Tibial artery (tissue), 4 donors: ENCODE results near the gene SPSB1.
A peak's percentile ranks its signal among the peaks of the same experiment; 100 is the strongest.

Source experiments
- DNase-seq, 2 donors: peaks; one replicate each; pipeline ENCODE4 v3.0.0-alpha.2; 2019
- H3K27ac ChIP-seq, 2 donors: fragments of 200-600 bp; sonication (generic) in 1 of 2; 1 replicate in 1 of 2; 2 replicates in 1 of 2; pipeline ENCODE4 v1.5.1; 2018 to 2019; ENCODE audit warnings: mild to moderate bottlenecking in 1 of 2
- H3K27me3 ChIP-seq, 2 donors: fragments of 200-600 bp; sonication (generic) in 1 of 2; one replicate each; pipeline versions ENCODE4 v1.5.1 to v1.6.0; 2016 to 2019
- H3K36me3 ChIP-seq, 3 donors: fragments of 200-600 bp; sonication (generic) in 2 of 3; one replicate each; pipeline ENCODE4 v1.5.1; 2016 to 2019; ENCODE audit warnings: mild to moderate bottlenecking in 2 of 3
- H3K4me1 ChIP-seq, 4 donors: fragments of 200-600 bp; sonication (generic) in 2 of 4; 1 replicate in 3 of 4; 2 replicates in 1 of 4; pipeline ENCODE4 v1.5.1; 2016 to 2019
- H3K4me3 ChIP-seq, 2 donors: fragments of 200-600 bp; sonication (generic) in 1 of 2; 1 replicate in 1 of 2; 2 replicates in 1 of 2; pipeline ENCODE4 v1.5.1; 2018 to 2019; ENCODE audit warnings: mild to moderate bottlenecking in 2 of 2
- H3K9me3 ChIP-seq, 3 donors: fragments of 200-600 bp; sonication (generic) in 1 of 3; one replicate each; pipeline ENCODE4 v1.5.1; 2016 to 2019
- CTCF ChIP-seq, 2 experiments: fragments of 200-600 bp in 1 of 2; fragments of 450-650 bp in 1 of 2; IDR thresholded peaks; one replicate each; pipeline ENCODE4 v1.5.1; 2017 to 2019; ENCODE audit warnings: antibody characterized with exemption in 2 of 2, mild to moderate bottlenecking in 1 of 2, moderate library complexity in 1 of 2
- intact Hi-C: fragments of 100-400 bp; cut with DNase I; formaldehyde crosslinking; loops from one replicate; pipeline ENCODE4 v1.15.0; 2023; ENCODE audit warnings: low total_unique reads

The SPSB1 gene

GRCh38 chr1:9385801-9386573, 93.3 kb downstream of the SPSB1 start:
- Histone ChIP-seq H3K4me3 (no peak overlapping the region), H3K9me3 (no peaks in the 10 kb centered on the region), H3K36me3 (no peaks in the 10 kb centered on the region), H3K27me3 (no peaks in the 10 kb centered on the region), H3K27ac (peak overlapping the region; percentile 88 to 90), H3K4me1 (peaks cover 0 to 90% (median 58%) of the 10 kb centered on the region in 4 donors)
- TF ChIP-seq CTCF (IDR thresholded peaks at IDR 0.05) = no peak
- intact Hi-C loops = no loop called here
- no peak for DNase-seq

- Histone ChIP-seq H3K27me3 (no peaks in the 10 kb centered on the region), H3K4me3 (no peak overlapping the region), H3K9me3 (no peaks in the 10 kb centered on the region), H3K36me3 (no peaks in the 10 kb centered on the region), H3K27ac (peak overlapping the region; percentile 88 to 90), H3K4me1 (peaks cover 0 to 65% (median 46%) of the 10 kb centered on the region in 4 donors)
- intact Hi-C loops = no loop called here
- DNase-seq = peak in 1 of 2 donors; percentile 91
- no peak for TF ChIP-seq CTCF (IDR thresholded peaks at IDR 0.05)
Observed at GRCh38 chr1:9388335-9389180, 95.9 kb downstream of the SPSB1 start.

- no peak for DNase-seq
- TF ChIP-seq CTCF (IDR thresholded peaks at IDR 0.05) = no peak
- Histone ChIP-seq H3K4me1 (peaks cover 0 to 51% (median 33%) of the 10 kb centered on the region in 4 donors), H3K27me3 (no peaks in the 10 kb centered on the region), H3K9me3 (peaks cover 0 to 2% (median 0%) of the 10 kb centered on the region in 3 donors), H3K36me3 (no peaks in the 10 kb centered on the region), H3K4me3 (no peak overlapping the region), H3K27ac (peak overlapping the region in 1 of 2 donors; percentile 90)
- intact Hi-C loops = no loop called here
Observed at GRCh38 chr1:9389968-9390367, 97.3 kb downstream of the SPSB1 start.

GRCh38 chr1:9391620-9392019, 98.9 kb downstream of the SPSB1 start:
- no peak overlapping the region for H3K27ac ChIP-seq
- peaks cover 0 to 35% (median 17%) of the 10 kb centered on the region in 4 donors for H3K4me1 ChIP-seq
- no peaks in the 10 kb centered on the region for H3K27me3 ChIP-seq
- no peak overlapping the region for H3K4me3 ChIP-seq
- no peak for DNase-seq
- H3K36me3 ChIP-seq = no peaks in the 10 kb centered on the region
- no peak for TF ChIP-seq CTCF (IDR thresholded peaks at IDR 0.05)
- intact Hi-C loops = no loop called here
- H3K9me3 ChIP-seq = peaks cover 0 to 4% (median 0%) of the 10 kb centered on the region in 3 donors

- Histone ChIP-seq H3K4me1 (peaks cover 6 to 35% (median 15%) of the 10 kb centered on the region in 4 donors), H3K27me3 (no peaks in the 10 kb centered on the region), H3K27ac (no peak overlapping the region), H3K36me3 (no peaks in the 10 kb centered on the region), H3K9me3 (peaks cover 0 to 4% (median 0%) of the 10 kb centered on the region in 3 donors), H3K4me3 (no peak overlapping the region)
- intact Hi-C loops = no loop called here
- no peak for DNase-seq
- TF ChIP-seq CTCF (IDR thresholded peaks at IDR 0.05) = no peak
Observed at GRCh38 chr1:9394010-9394409, 101.3 kb downstream of the SPSB1 start.
